Measurements from ENCODE around the gene TRMT10A. TPM values are rescaled to one million over a fixed set of nuclear protein-coding genes. Genes with fewer than 3 reads are reported as not detected.
A peak's percentile ranks its signal among the peaks of the same experiment; 100 is the strongest.

TRMT10A gene
- total and polyA plus RNA-seq, 2 donors: 5.6 to 9.8 TPM

DNA sequence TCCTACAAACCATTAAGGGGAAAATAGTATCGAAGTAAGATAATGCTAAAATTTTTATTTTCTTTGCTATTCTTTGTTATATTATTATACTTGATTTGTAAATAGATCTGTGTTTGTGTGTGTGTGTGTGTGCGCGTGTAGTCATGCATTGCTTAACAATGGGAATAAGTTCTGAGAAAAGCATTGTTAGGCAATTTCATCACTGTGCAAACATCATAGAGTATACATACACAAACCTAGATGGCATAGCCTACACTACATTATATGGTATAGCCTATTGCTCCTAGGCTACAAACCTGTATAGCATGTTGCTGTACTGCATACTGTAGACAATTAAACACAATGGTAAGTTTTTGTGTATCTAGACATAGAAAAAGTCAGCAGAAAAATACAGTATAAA, 27.9 kb upstream of the TRMT10A start:
- Histone ChIP-seq H3K4me1 (ENCODE audit: control insufficient read depth in 2 of 2, insufficient read depth in 2 of 2, low read length in 2 of 2) (no peaks in the 10 kb centered on the region), H3K9me3 (ENCODE audit: control insufficient read depth in 2 of 2, insufficient read depth in 1 of 2, low read length in 1 of 2) (no peaks in the 10 kb centered on the region), H3K36me3 (ENCODE audit: control insufficient read depth in 2 of 2, insufficient read depth in 2 of 2, low read length in 1 of 2) (no peaks in the 10 kb centered on the region), H3K27ac (ENCODE audit: low read depth in 1 of 2, low read length in 1 of 2) (no peak overlapping the region), H3K4me3 (ENCODE audit: low read length in 2 of 2) (no peak overlapping the region), H3K27me3 (ENCODE audit: control insufficient read depth in 2 of 2, insufficient read depth in 1 of 2, low read length in 1 of 2) (no peaks in the 10 kb centered on the region)
- DNase-seq (ENCODE audit: low read depth in 6 of 9, low spot score in 9 of 9): no peak
- WGBS: 94% methylated on average over 3 of the region's 3 CpGs

- no peak for DNase-seq (ENCODE audit: low read depth in 6 of 9, low spot score in 9 of 9)
- H3K4me3 ChIP-seq (ENCODE audit: low read length in 2 of 2): no peak overlapping the region
- WGBS: 86% methylated on average over 1 of the region's 1 CpG
- no peak overlapping the region for H3K27ac ChIP-seq (ENCODE audit: low read depth in 1 of 2, low read length in 1 of 2)
- H3K4me1 ChIP-seq (ENCODE audit: control insufficient read depth in 2 of 2, insufficient read depth in 2 of 2, low read length in 2 of 2): no peaks in the 10 kb centered on the region
- no peaks in the 10 kb centered on the region for H3K27me3 ChIP-seq (ENCODE audit: control insufficient read depth in 2 of 2, insufficient read depth in 1 of 2, low read length in 1 of 2)
- H3K36me3 ChIP-seq (ENCODE audit: control insufficient read depth in 2 of 2, insufficient read depth in 2 of 2, low read length in 1 of 2): no peaks in the 10 kb centered on the region
- H3K9me3 ChIP-seq (ENCODE audit: control insufficient read depth in 2 of 2, insufficient read depth in 1 of 2, low read length in 1 of 2): no peaks in the 10 kb centered on the region
Measured at GRCh38 chr4:99587803-99588202, 24.0 kb upstream of the TRMT10A start.

GRCh38 chr4:99587309-99587708, 23.5 kb upstream of the TRMT10A start:
- no peak for DNase-seq (ENCODE audit: low read depth in 6 of 9, low spot score in 9 of 9)
- Histone ChIP-seq H3K27ac (ENCODE audit: low read depth in 1 of 2, low read length in 1 of 2) (no peak overlapping the region), H3K4me3 (ENCODE audit: low read length in 2 of 2) (no peak overlapping the region), H3K27me3 (ENCODE audit: control insufficient read depth in 2 of 2, insufficient read depth in 1 of 2, low read length in 1 of 2) (no peaks in the 10 kb centered on the region), H3K36me3 (ENCODE audit: control insufficient read depth in 2 of 2, insufficient read depth in 2 of 2, low read length in 1 of 2) (no peaks in the 10 kb centered on the region), H3K9me3 (ENCODE audit: control insufficient read depth in 2 of 2, insufficient read depth in 1 of 2, low read length in 1 of 2) (no peaks in the 10 kb centered on the region), H3K4me1 (ENCODE audit: control insufficient read depth in 2 of 2, insufficient read depth in 2 of 2, low read length in 2 of 2) (no peaks in the 10 kb centered on the region)

- H3K9me3 ChIP-seq (ENCODE audit: control insufficient read depth in 2 of 2, insufficient read depth in 1 of 2, low read length in 1 of 2): no peaks in the 10 kb centered on the region
- no peaks in the 10 kb centered on the region for H3K27me3 ChIP-seq (ENCODE audit: control insufficient read depth in 2 of 2, insufficient read depth in 1 of 2, low read length in 1 of 2)
- no peak for DNase-seq (ENCODE audit: low read depth in 6 of 9, low spot score in 9 of 9)
- H3K4me3 ChIP-seq (ENCODE audit: low read length in 2 of 2): no peak overlapping the region
- H3K36me3 ChIP-seq (ENCODE audit: control insufficient read depth in 2 of 2, insufficient read depth in 2 of 2, low read length in 1 of 2): no peaks in the 10 kb centered on the region
- no peaks in the 10 kb centered on the region for H3K4me1 ChIP-seq (ENCODE audit: control insufficient read depth in 2 of 2, insufficient read depth in 2 of 2, low read length in 2 of 2)
- H3K27ac ChIP-seq (ENCODE audit: low read depth in 1 of 2, low read length in 1 of 2): no peak overlapping the region
- 49% methylated on average over 1 of the region's 1 CpG for WGBS
Measured at GRCh38 chr4:99586797-99587196, 23.0 kb upstream of the TRMT10A start.

- no peak overlapping the region for H3K27ac ChIP-seq (ENCODE audit: low read depth in 1 of 2, low read length in 1 of 2)
- DNase-seq (ENCODE audit: low read depth in 6 of 9, low spot score in 9 of 9): no peak
- no peaks in the 10 kb centered on the region for H3K4me1 ChIP-seq (ENCODE audit: control insufficient read depth in 2 of 2, insufficient read depth in 2 of 2, low read length in 2 of 2)
- 55% methylated on average over 2 of the region's 2 CpGs for WGBS
- H3K9me3 ChIP-seq (ENCODE audit: control insufficient read depth in 2 of 2, insufficient read depth in 1 of 2, low read length in 1 of 2): no peaks in the 10 kb centered on the region
- no peaks in the 10 kb centered on the region for H3K27me3 ChIP-seq (ENCODE audit: control insufficient read depth in 2 of 2, insufficient read depth in 1 of 2, low read length in 1 of 2)
- H3K36me3 ChIP-seq (ENCODE audit: control insufficient read depth in 2 of 2, insufficient read depth in 2 of 2, low read length in 1 of 2): no peaks in the 10 kb centered on the region
- H3K4me3 ChIP-seq (ENCODE audit: low read length in 2 of 2): no peak overlapping the region
Measured at GRCh38 chr4:99586322-99586721, 22.5 kb upstream of the TRMT10A start.

DNA sequence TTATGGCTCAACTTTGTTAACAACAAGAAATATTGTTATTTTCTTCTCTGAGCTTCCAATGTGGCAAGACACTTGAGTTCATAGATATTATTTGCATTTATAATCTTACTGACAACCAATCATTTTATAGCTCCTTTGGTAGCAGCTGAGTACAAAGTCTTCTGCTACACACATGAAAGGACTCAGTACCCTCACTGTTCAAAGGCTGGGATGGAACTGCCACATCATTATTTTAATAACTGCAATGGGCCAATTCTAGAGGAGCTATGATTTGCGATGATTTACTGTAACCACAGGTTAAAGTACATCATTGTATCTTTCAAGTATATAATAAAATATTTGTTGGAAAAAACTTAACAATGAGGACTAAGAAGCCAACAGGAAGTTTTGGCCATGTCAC, 21.7 kb upstream of the TRMT10A start:
- no peak for DNase-seq (ENCODE audit: low read depth in 6 of 9, low spot score in 9 of 9)
- Histone ChIP-seq H3K27ac (ENCODE audit: low read depth in 1 of 2, low read length in 1 of 2) (no peak overlapping the region), H3K36me3 (ENCODE audit: control insufficient read depth in 2 of 2, insufficient read depth in 2 of 2, low read length in 1 of 2) (no peaks in the 10 kb centered on the region), H3K9me3 (ENCODE audit: control insufficient read depth in 2 of 2, insufficient read depth in 1 of 2, low read length in 1 of 2) (no peaks in the 10 kb centered on the region), H3K27me3 (ENCODE audit: control insufficient read depth in 2 of 2, insufficient read depth in 1 of 2, low read length in 1 of 2) (no peaks in the 10 kb centered on the region), H3K4me3 (ENCODE audit: low read length in 2 of 2) (no peak overlapping the region), H3K4me1 (ENCODE audit: control insufficient read depth in 2 of 2, insufficient read depth in 2 of 2, low read length in 2 of 2) (no peaks in the 10 kb centered on the region)
- WGBS: 98% methylated on average over 1 of the region's 1 CpG

GRCh38 chr4:99578714-99579113, 14.9 kb upstream of the TRMT10A start:
- no peaks in the 10 kb centered on the region for H3K27me3 ChIP-seq (ENCODE audit: control insufficient read depth in 2 of 2, insufficient read depth in 1 of 2, low read length in 1 of 2)
- H3K9me3 ChIP-seq (ENCODE audit: control insufficient read depth in 2 of 2, insufficient read depth in 1 of 2, low read length in 1 of 2): no peaks in the 10 kb centered on the region
- no peak overlapping the region for H3K27ac ChIP-seq (ENCODE audit: low read depth in 1 of 2, low read length in 1 of 2)
- H3K36me3 ChIP-seq (ENCODE audit: control insufficient read depth in 2 of 2, insufficient read depth in 2 of 2, low read length in 1 of 2): no peaks in the 10 kb centered on the region
- no peak overlapping the region for H3K4me3 ChIP-seq (ENCODE audit: low read length in 2 of 2)
- DNase-seq (ENCODE audit: low read depth in 6 of 9, low spot score in 9 of 9): no peak
- WGBS: 94% methylated on average over 2 of the region's 2 CpGs
- no peaks in the 10 kb centered on the region for H3K4me1 ChIP-seq (ENCODE audit: control insufficient read depth in 2 of 2, insufficient read depth in 2 of 2, low read length in 2 of 2)

DNA sequence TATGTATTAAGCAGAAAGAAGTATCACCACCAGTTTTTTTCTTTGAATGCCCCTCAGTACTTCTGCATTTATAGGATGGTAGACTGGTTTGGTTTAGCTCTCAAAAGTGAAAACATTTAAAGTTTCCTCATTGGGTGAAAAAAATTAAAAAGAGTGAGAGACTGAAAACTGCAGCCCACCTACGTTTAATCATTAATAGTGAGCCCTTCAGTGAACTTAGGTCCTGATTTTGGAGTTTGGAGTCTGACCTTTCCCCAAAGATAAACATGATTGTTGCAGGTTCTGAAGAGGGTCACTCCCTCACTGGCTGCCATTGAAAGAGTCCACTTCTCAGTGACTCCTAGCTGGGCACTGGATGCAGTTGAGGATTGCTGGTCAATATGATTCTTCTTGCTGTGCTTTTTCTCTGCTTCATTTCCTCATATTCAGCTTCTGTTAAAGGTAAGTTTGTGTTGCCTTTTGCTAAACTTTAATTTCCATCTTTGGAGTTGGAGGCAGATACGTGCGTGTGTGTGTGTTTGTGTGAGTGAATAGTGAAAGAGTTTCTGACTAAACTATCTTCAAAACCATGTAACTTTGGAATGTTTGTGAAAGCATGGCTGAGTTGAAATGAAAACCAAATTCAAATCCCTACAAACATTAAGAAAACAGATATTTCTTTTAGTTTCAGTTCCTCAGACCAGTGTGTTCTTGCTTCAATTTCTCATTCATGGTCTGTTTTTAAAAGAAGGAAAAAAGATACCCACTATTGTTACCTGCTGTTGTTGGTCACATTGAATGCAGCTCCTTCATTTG, 10.9 kb upstream of the TRMT10A start, which contains the start of gene MTTP:
MTTP (plus strand) TSS at position 295 of the 795 bp plus-strand sequence; CDS start at position 381, 86 bp downstream.
- no peaks in the 10 kb centered on the region for H3K27me3 ChIP-seq (ENCODE audit: control insufficient read depth in 2 of 2, insufficient read depth in 1 of 2, low read length in 1 of 2)
- H3K27ac ChIP-seq (ENCODE audit: low read depth in 1 of 2, low read length in 1 of 2): peak within 1 kb of the TSS in 1 of 2 donors; percentile 3
- H3K4me1 ChIP-seq (ENCODE audit: control insufficient read depth in 2 of 2, insufficient read depth in 2 of 2, low read length in 2 of 2): no peaks in the 10 kb centered on the region
- no peaks in the 10 kb centered on the region for H3K36me3 ChIP-seq (ENCODE audit: control insufficient read depth in 2 of 2, insufficient read depth in 2 of 2, low read length in 1 of 2)
- 88% methylated on average over 3 of the region's 3 CpGs for WGBS
- no peaks in the 10 kb centered on the region for H3K9me3 ChIP-seq (ENCODE audit: control insufficient read depth in 2 of 2, insufficient read depth in 1 of 2, low read length in 1 of 2)
- no peak for DNase-seq (ENCODE audit: low read depth in 6 of 9, low spot score in 9 of 9)
- no peak within 1 kb of the TSS for H3K4me3 ChIP-seq (ENCODE audit: low read length in 2 of 2)

- Histone ChIP-seq H3K4me3 (ENCODE audit: low read length in 2 of 2) (no peak overlapping the region), H3K27ac (ENCODE audit: low read depth in 1 of 2, low read length in 1 of 2) (no peak overlapping the region), H3K9me3 (ENCODE audit: control insufficient read depth in 2 of 2, insufficient read depth in 1 of 2, low read length in 1 of 2) (no peaks in the 10 kb centered on the region), H3K36me3 (ENCODE audit: control insufficient read depth in 2 of 2, insufficient read depth in 2 of 2, low read length in 1 of 2) (no peaks in the 10 kb centered on the region), H3K27me3 (ENCODE audit: control insufficient read depth in 2 of 2, insufficient read depth in 1 of 2, low read length in 1 of 2) (no peaks in the 10 kb centered on the region), H3K4me1 (ENCODE audit: control insufficient read depth in 2 of 2, insufficient read depth in 2 of 2, low read length in 2 of 2) (no peaks in the 10 kb centered on the region)
- WGBS: 96% methylated on average over 1 of the region's 1 CpG
- DNase-seq (ENCODE audit: low read depth in 6 of 9, low spot score in 9 of 9): no peak
Measured at GRCh38 chr4:99573735-99574368, 10.0 kb upstream of the TRMT10A start.
